Parathyroid adenoma (tissue), 2 donors: Measurements from ENCODE around the gene SEMA6A.

ENCODE experiments used
- H2AFZ ChIP-seq: fragments of 300-600 bp; sonication (generic); one replicate; pipeline ENCODE4 v1.7.0; 2017; ENCODE audit warnings: antibody characterized with exemption, mild to moderate bottlenecking
- H3K27ac ChIP-seq: fragments of 300-600 bp; sonication (generic); one replicate; pipeline ENCODE4 v1.7.0; 2017
- H3K27me3 ChIP-seq: fragments of 300-600 bp; sonication (generic); one replicate; pipeline ENCODE4 v1.7.0; 2017; ENCODE audit warnings: low read length; ENCODE audit not compliant: control insufficient read depth, insufficient read depth
- H3K36me3 ChIP-seq: fragments of 300-600 bp; sonication (generic); one replicate; pipeline ENCODE4 v1.7.0; 2017; ENCODE audit warnings: low read length; ENCODE audit not compliant: control insufficient read depth, insufficient read depth
- H3K4me1 ChIP-seq: fragments of 300-600 bp; sonication (generic); one replicate; pipeline ENCODE4 v1.7.0; 2017; ENCODE audit warnings: control low read depth
- H3K4me2 ChIP-seq: fragments of 300-600 bp; sonication (generic); one replicate; pipeline ENCODE4 v1.7.0; 2017; ENCODE audit warnings: low read length
- H3K4me3 ChIP-seq: fragments of 300-600 bp; sonication (generic); one replicate; pipeline ENCODE4 v1.7.0; 2017; ENCODE audit warnings: low read depth, low read length
- H3K79me2 ChIP-seq: fragments of 300-600 bp; sonication (generic); one replicate; pipeline ENCODE4 v1.7.0; 2017; ENCODE audit warnings: control low read depth
- H3K9ac ChIP-seq: fragments of 300-600 bp; sonication (generic); one replicate; pipeline ENCODE4 v1.7.0; 2017; ENCODE audit warnings: mild to moderate bottlenecking
- H3K9me3 ChIP-seq: fragments of 300-600 bp; sonication (generic); one replicate; pipeline ENCODE4 v1.7.0; 2017; ENCODE audit warnings: low read length; ENCODE audit not compliant: control insufficient read depth
- CTCF ChIP-seq: fragments of 300-600 bp; sonication (generic); IDR thresholded peaks from one replicate; pipeline ENCODE4 v1.7.0; 2017; ENCODE audit warnings: antibody characterized with exemption, mild to moderate bottlenecking
- donor health status: primary hyperparathyroidism.

SEMA6A gene

GRCh38 chr5:116573702-116574366 lies 789 bp downstream of the SEMA6A start:
- peak overlapping the region; percentile 74 for H2AFZ ChIP-seq
- no peak for TF ChIP-seq CTCF
- H3K4me3 ChIP-seq: peak overlapping the region; percentile 58
- no peak overlapping the region for H3K9ac ChIP-seq
- no peaks in the 10 kb centered on the region for H3K36me3 ChIP-seq
- no peaks in the 10 kb centered on the region for H3K27me3 ChIP-seq
- no peaks in the 10 kb centered on the region for H3K9me3 ChIP-seq
- no peaks in the 10 kb centered on the region for H3K79me2 ChIP-seq
- H3K27ac ChIP-seq: peak overlapping the region; percentile 20
- H3K4me2 ChIP-seq: peak overlapping the region; percentile 85
- H3K4me1 ChIP-seq: peaks cover 4% of the 10 kb centered on the region

DNA sequence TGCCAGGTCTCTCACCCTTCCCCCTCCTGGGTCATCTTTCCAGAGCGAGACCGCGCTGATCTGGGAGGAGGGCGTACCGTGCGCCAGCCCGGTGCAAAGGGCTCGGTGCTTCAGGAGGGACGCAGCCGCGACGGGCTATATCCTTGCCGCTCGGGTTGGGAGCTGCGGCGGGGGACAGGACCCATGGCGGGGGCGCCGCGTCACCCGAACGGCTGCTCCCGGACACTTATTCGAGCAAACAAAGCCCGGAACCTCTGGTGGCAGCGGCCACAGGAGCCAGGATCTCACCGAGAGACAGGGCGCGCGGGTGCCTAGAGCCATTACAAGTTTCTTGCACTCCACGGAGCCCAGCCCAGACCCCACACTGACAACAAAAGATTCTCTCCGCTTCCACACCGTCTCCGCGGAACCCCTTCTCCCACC lies 1.3 kb downstream of the SEMA6A start:
- H3K9me3 ChIP-seq: no peaks in the 10 kb centered on the region

GRCh38 chr5:116572350-116573278 lies 2.0 kb downstream of the SEMA6A start:
- H3K4me1 ChIP-seq: peaks cover 4% of the 10 kb centered on the region
- no peaks in the 10 kb centered on the region for H3K79me2 ChIP-seq
- no peak overlapping the region for H3K9ac ChIP-seq
- H3K9me3 ChIP-seq: no peaks in the 10 kb centered on the region
- H3K36me3 ChIP-seq: no peaks in the 10 kb centered on the region
- peak overlapping the region; percentile 58 for H3K4me3 ChIP-seq
- no peak overlapping the region for H3K27ac ChIP-seq
- H3K27me3 ChIP-seq: no peaks in the 10 kb centered on the region
- peak overlapping the region; percentile 74 for H2AFZ ChIP-seq
- no peak for TF ChIP-seq CTCF
- H3K4me2 ChIP-seq: peak overlapping the region; percentile 85

More for the DNA sequence above, 1.3 kb downstream of the SEMA6A start:
- H3K36me3 ChIP-seq: no peaks in the 10 kb centered on the region
- peak overlapping the region; percentile 58 for H3K4me3 ChIP-seq
- no peaks in the 10 kb centered on the region for H3K79me2 ChIP-seq
- no peaks in the 10 kb centered on the region for H3K27me3 ChIP-seq
- H3K4me2 ChIP-seq: peak overlapping the region; percentile 85
- H3K9ac ChIP-seq: no peak overlapping the region
- peaks cover 4% of the 10 kb centered on the region for H3K4me1 ChIP-seq
- H3K27ac ChIP-seq: no peak overlapping the region
- no peak for TF ChIP-seq CTCF
- peak overlapping the region; percentile 74 for H2AFZ ChIP-seq

DNA sequence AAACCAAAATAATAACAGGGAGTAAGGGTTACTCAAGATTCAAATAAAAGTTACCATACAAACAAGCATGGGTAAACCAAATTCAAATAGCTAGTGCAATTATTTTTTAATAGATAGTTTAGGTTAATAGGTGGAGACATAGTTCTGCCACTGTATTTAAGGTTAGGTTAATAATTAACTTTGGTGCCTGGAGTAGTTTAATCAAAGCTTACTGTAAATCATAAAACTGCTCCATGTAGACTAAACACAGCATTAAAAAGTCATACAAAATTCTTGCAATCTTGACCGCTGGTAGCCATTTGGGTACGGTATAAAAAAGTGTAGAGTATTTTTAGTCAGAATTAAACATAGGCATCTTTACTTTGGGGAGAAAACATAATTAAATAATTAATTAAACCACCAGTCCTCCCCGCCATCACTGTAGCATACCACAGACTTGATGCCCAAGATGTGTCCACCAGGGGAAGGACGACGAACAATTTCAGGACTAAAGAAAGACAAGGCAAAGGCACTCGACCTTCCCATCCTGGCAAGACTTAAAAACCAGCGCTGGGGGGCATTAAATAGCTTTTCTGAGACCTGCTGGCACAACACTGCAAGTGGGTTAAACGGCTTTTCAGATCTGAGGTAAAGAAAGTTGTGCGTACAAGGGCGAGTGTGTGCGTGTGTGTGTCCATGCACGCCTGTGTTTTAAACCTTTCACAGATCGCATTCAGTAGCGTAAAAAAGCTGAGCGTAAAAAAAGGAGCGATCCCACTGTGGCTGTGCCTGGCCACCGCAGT lies 2.9 kb downstream of the SEMA6A start:
- no peak for TF ChIP-seq CTCF
- H3K9me3 ChIP-seq: no peaks in the 10 kb centered on the region
- peak overlapping the region; percentile 85 for H3K4me2 ChIP-seq
- H3K79me2 ChIP-seq: no peaks in the 10 kb centered on the region
- no peak overlapping the region for H2AFZ ChIP-seq
- H3K27me3 ChIP-seq: no peaks in the 10 kb centered on the region
- no peak overlapping the region for H3K27ac ChIP-seq
- H3K4me3 ChIP-seq: no peak overlapping the region
- H3K36me3 ChIP-seq: no peaks in the 10 kb centered on the region
- H3K9ac ChIP-seq: no peak overlapping the region
- H3K4me1 ChIP-seq: peaks cover 4% of the 10 kb centered on the region
